Activated CD4-positive, CD25-positive, alpha-beta regulatory T cell treated with anti-CD3 and anti-CD28 coated beads, Interleukin-2, amount 50 U/mL, for 16 hours (primary cell): Measurements from ENCODE around the gene CHST1.

Source experiments
- DNase-seq: peaks from one replicate; pipeline ENCODE4 v3.0.0-alpha.2; 2020; ENCODE audit warnings: low read depth, low spot score

Gene CHST1

GRCh38 chr11:45674481-45675190 lies 9.2 kb upstream of the CHST1 start:
- no peak for DNase-seq

GRCh38 chr11:45673441-45673840 lies 8.0 kb upstream of the CHST1 start:
- no peak for DNase-seq

GRCh38 chr11:45672593-45672992 lies 7.2 kb upstream of the CHST1 start:
- DNase-seq: no peak

- no peak for DNase-seq
These were observed 6.1 kb upstream of the CHST1 start for GRCh38 chr11:45671246-45672171.

- DNase-seq: no peak
These were observed 5.1 kb upstream of the CHST1 start for GRCh38 chr11:45670386-45671135.

GRCh38 chr11:45669956-45670355 lies 4.5 kb upstream of the CHST1 start:
- no peak for DNase-seq

- DNase-seq: no peak
These were observed 3.7 kb upstream of the CHST1 start for GRCh38 chr11:45669146-45669545.

GRCh38 chr11:45667929-45668680 lies 2.7 kb upstream of the CHST1 start:
- no peak for DNase-seq

- no peak for DNase-seq
These were observed 1.5 kb upstream of the CHST1 start for GRCh38 chr11:45666648-45667642.

GRCh38 chr11:45665933-45666647 lies 668 bp upstream of the CHST1 start:
- DNase-seq: no peak

- DNase-seq: no peak
These were observed 831 bp downstream of the CHST1 start for GRCh38 chr11:45664376-45665205.

- no peak for DNase-seq
These were observed 1.7 kb downstream of the CHST1 start for GRCh38 chr11:45663486-45664375.

GRCh38 chr11:45662665-45663485 lies 2.5 kb downstream of the CHST1 start:
- no peak for DNase-seq

- DNase-seq: no peak
These were observed 3.2 kb downstream of the CHST1 start for GRCh38 chr11:45662096-45662664.

- DNase-seq: no peak
These were observed 3.9 kb downstream of the CHST1 start for GRCh38 chr11:45661439-45662055.
